COLO668 (cell line): ENCODE data around the gene RBM28.
"Not testable (repeated sequence)": the region's sequence is repeated elsewhere in the genome, so short reads cannot be mapped to it uniquely, and the experiment has no call there.

ENCODE experiments used
- DNase-seq: peaks from one replicate; lab custom pipeline; 2025; ENCODE audit not compliant: unreplicated experiment; lab: John Stamatoyannopoulos, UW

Gene RBM28

DNA sequence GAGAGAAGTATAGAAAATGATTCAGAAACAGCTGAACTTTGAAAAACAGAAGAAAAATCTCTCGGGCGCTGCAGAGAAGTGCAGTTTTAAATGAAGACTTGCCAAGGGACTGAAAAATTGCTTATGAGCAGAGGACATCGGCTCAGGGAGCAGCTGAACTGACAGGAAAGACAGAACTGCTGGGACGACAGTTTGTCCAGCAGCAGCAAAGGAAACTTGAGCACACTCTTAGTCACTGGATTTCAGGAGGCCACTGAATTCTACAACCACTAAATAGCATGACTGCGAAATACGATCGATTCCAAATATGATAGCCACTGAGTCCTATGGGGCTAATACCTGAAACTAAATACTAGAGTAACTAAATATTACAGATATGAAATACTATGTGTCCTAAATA lies 59.6 kb downstream of the RBM28 start:
- no peak for DNase-seq

DNA sequence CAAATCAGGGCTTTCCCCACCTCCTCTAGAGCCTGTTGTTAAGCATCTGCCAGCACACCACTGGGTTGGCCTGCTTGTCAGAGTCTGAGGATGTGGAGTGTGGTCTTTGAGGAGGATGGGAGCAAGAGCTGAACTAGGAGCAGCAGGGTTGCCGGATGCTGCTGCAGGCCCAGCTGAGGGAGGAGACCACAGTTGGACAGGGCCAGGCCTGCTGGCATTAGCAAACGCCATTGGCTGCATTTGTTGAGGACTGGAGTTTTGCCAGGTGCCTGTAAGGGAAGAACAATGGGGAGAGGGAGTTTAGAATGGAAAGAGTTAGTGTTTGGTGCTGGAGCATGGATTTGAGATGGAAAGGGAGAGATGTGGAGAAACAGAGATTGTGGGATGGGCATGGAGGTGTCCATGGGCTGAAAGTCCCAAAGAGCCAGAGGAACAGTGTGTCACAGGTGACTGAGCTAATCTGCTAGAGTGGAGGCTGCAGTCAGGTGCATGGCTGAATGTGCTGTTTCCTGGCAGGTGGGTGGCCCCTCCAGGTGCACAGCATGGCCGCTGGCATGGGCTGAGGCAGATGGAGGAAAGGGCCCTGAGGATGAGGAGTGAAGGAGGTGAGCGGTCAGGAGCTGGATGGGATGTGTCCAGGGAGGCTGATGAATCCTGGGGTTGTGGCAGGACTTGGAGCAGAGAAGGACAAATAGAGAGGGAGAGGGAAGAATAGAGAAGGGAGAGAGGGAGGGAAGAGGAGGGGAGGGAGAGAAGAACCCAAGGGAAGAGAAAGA lies 61.9 kb downstream of the RBM28 start:
- DNase-seq: no peak

DNA sequence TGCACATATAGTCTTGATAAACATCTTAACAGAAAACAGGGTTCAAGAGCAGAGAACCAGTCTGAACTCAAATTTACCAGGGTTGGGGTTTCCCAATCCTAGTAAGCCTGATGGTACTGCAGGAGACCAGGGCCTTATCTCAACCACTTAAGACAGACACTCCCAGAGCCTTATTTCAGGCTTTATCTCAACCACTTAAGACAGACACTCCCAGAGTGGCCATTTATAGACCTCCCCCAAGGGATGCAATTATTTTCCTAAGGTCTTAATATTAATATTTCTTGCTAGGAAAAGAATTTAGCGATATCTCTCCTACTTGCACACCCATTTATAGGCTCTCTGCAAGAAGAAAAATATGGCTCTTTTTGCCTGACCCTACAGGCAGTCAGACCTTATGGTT lies 63.3 kb downstream of the RBM28 start:
- DNase-seq: not testable (repeated sequence)

DNA sequence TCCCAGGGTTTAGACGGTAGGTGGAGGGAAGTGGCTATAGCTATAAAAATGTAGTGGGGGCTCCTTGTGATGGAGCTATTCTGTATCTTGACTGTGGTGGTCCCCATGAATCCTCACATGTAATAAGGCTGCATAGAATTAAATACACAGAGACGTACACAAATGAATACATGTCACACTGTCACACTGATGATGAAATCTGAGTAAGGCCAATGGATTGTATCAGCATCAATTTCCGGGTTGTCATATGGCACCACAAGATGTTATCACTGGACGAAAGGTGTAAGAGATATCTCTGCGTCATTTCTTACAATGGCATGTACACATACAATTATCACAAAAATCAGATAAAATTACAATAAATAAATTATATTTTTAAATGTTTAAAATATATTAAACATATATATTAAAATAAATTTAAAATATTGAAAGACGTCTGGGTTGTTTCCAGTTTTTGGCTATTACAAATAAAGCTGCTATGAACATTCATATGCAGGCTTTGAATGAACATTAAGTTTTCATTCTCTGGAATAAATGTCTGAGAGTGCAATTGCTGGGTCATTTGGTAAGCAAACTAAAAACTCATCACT lies 64.5 kb downstream of the RBM28 start:
- DNase-seq: no peak

DNA sequence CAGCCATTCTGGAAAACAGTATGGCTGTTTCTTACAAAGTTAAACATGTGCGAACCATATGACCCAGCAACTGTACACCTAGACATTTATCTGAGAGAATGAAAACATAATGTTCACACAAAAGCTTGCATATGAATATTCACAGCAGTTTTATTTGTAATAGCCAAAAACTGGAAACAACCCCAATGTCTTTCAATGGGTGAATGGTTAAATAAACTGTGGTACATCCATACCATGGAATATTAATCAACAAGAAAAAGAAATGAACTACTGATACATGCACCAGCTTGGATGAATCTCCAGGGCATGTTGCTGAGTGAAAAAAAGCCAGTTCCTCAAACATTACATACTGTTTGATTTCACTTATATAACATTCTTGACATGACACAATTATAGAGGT lies 65.3 kb downstream of the RBM28 start:
- no peak for DNase-seq

DNA sequence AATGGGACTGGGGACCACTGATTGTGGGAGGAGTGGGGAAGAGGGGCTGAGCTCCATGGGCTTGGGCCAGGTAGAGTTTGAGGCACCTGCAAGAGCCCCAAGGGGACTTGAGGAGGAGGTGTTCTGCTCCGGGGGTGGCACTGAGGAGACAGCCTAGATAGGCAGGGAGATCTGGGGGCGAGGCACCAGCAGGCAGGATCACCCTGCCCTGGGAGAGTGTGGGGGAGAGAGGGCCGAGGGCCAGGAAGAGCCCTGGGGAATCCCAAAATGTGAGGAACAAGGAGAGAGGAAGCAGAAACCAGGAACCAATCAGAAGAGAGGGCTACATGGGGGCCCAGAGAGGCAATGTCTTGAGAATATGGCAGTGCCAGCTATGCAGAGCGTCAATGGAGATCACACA lies 68.0 kb downstream of the RBM28 start:
- no peak for DNase-seq

DNA sequence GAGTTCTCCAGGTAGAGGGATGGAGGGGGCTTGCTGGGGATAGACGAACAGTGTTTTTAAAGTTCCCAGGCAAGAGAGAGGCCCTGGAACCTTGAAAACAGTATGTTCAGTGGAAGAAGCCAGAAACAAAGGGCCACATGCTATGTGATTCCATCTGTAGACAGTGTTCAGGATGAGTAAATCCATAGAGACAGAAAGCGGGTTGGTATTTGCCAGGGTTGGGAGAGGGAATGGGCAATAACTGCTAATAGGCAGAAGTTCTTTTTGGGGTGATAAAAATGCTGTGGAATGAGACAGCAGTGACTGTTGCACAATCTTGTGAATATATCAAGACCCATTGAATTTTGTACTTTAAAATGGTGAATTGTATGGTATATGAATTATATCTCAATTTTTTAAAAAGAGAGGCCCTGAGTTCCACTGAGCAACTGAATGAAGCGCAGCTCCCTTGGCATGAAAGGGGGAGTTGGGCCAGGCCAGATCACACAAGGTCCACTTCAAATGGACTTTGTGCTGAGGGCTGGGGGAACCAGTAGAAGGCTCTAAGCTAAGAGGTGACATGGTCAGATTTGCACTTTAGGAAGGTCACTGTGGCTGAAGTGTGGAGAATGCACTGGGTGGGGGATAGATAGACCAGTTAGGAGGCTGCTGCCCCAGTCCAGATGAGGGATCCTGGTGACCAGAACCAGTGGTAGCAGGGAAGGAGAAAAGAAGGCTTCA lies 68.7 kb downstream of the RBM28 start:
- DNase-seq: no peak

DNA sequence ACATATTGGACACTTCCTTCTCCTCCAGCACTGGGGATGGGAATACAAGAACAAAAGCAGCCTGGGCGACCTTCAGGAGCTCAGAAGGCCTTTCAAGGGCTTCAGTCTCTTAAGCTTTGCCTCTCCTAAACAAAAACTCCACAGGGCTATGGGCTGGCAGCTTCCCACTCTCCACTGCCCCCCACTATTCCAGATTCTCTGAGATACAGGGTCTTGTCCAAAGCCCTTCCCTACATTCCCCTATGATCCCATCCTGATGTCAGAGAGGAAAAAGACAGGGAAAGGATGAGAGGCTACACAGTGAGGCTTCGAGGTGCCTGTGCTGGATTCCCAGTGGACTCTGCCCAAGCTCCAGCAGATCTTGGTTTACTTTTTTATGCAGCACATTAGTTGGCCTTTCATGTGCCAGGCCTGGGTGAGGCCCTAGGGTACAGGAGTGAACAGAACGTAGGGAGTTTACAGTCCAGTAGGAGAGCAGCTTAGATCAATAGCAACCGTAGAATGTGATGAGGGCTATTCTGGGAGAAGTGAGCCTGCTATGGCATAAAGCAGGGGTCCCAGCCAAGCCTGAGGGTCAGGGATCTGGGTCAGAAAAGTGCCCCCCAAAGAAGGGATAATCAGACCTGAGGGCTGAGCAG lies 69.3 kb downstream of the RBM28 start:
- no peak for DNase-seq

DNA sequence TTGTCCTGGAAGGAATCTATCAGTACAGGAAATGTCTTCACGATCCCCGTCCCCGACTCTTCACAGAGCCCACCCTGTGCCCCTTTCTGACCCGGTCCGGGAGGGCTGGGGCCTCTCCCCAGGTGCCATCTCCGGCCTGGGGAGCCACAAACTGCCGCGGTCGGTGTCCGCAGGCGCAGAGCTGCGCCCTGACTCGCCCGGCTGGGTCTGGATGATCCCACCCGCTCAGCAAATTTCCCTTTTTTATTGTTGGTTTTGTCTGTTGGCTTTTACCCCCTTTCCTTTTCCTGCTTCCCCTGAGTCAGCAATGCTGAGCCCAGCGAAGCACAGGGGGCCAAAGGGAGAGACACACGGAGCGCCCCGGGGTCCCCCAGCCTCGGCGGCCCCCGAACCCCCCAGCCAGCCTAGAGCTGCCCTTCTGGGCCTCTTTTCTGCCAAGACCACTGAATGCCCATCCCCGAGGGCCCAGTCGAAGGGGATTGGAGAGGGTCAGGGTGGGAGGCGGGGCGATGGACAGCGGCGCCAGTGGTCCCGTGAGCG lies 71.7 kb downstream of the RBM28 start:
- no peak for DNase-seq

DNA sequence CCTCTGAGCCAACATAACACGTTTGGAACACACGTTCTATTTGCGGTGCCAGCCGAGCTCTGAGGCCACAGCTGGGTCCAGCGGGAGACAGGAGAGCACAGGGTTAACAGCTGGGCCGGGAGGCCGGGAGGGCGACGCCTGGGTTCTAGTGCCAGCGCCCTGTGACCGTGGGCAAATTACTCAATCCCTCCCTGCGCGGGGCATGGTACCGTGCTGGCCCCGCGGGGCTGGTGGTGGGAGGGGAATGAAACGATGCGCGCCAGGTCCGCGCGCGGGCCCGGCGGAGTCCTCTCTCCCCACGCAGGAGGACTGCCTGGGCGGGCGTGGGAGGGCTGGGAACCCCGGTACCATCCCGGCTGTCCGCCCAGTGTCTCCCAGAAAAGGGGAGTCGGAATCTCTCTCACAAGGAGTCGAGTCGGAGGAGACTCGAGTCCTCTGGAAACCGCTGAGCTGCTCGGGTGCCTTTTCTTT lies 72.2 kb downstream of the RBM28 start:
- no peak for DNase-seq

DNA sequence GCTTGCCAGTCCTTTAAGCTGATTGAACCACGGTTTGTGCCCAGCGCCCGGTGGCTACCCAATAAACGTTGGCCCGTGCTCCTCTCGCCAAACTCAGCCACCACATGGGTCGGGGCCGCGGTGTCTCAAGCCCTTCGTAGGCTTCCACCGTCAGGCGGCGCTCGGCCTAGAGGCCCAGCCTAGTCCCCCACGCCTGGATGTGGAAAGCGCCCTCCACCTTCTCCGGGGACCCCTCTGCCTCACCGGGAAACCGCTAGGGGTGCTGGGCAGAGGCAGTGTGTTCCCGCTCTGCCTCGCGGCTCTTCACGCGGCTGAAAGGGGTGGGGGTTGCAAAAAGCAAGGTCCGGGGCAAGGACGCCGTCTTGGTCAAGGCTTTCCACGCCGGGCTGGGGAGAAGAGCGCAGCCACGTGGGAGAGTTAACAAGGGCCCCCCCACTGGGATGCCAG lies 72.9 kb downstream of the RBM28 start:
- no peak for DNase-seq

DNA sequence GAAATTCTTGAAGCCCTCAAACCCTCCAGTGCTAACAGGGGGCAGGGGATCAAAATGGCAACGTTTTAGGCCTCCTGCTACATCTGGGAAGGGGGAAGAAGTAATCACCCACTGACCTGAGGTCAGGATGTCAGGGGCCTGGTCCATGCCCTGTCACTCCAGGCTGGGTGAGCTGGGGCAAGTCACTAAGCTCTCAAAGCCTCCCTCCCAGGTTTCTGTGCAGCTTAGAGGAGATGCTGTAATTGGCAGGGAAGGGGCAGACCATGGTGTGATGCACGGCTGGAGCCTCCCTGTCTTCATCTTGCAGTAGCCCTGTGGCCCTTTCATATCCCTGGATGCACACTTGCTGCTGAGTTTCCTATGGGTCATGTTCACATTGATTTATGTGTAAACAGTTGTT lies 75.5 kb downstream of the RBM28 start:
- DNase-seq: no peak

DNA sequence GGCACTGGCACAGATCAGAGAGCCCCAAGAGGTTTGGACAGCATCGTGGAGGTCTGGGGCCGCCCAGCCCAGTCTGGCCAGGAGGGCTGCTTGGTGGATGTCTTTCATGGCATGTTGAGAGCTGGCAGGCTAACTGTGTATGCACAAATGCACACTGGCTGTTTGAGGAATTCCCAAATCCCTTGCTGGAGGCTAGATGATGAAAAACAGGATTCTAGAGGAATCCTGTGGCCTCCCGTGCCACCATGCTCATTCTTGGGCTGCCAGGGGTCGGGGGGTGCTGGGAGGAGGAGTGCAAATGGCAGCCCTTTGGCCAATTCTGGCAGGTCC lies 76.1 kb downstream of the RBM28 start:
- no peak for DNase-seq

DNA sequence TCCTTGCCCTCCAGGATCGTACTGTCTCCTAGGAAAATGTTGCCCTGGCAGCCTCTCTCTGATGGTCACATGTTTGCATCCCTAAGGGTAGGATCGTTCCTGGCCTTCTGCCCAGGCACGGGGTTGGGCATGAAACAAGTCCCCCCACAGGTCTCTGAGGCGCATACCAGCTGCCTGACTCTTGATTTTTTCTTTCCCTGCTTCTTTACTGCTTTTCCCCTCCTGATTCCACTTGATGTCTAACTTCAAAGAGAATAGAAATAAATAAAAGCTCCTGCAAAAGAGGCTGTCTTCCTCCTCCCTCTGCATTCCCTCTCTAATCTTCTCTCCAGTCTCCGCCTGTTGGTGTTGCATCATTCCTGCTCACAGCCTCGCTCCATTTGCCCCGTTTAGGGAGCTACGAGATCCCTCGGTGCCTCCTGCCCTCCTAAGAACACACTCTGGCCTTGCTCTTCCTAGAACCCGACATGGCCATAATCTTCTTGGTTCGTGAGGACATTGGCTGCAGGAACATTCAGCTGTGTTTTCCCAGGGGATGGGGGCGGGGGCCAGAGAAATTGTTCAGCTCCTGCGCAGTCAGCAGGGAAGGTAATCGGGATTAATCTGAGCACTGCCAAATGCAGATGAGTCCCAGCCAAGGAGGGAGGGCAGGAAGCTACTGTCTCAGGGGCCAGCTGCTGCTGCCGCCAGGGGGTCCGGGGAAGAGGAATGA lies 76.7 kb downstream of the RBM28 start:
- DNase-seq: peak; percentile 10

DNA sequence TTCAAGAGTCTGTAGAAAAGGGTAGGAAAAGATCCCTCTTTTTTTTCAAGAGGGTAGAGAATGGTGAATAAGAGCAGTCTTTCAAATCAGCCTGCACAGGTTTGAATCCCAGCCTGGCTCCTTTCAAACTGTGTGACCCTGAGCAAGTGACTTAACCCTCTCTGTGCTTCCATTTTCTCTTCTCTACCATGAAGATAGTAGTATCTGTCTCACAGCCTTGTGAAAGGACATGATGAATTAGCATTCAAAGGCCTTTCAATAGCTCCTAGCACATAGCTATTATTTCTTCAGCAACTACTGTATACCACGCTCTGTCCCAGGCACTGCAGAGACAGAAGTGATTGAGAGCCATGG lies 77.2 kb downstream of the RBM28 start:
- no peak for DNase-seq

DNA sequence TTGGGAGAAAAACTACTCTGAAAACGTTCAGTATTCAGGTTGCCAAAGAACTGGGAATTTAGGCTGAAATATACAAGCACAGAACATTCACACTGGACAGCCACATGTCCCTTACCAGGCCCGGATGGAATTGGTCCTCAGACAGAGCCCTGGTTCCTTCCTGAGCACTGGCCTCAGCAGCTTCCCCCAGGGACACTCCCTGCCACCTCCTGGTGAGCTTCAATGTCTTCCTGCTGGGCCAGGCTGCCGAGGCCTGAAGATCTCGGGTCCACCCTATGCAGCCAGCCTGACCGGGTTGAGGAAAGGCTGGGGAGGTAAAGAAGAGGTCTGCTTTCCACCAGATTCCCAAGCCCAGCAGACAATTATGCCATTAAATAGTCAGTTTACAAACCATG lies 77.8 kb downstream of the RBM28 start:
- DNase-seq: no peak

DNA sequence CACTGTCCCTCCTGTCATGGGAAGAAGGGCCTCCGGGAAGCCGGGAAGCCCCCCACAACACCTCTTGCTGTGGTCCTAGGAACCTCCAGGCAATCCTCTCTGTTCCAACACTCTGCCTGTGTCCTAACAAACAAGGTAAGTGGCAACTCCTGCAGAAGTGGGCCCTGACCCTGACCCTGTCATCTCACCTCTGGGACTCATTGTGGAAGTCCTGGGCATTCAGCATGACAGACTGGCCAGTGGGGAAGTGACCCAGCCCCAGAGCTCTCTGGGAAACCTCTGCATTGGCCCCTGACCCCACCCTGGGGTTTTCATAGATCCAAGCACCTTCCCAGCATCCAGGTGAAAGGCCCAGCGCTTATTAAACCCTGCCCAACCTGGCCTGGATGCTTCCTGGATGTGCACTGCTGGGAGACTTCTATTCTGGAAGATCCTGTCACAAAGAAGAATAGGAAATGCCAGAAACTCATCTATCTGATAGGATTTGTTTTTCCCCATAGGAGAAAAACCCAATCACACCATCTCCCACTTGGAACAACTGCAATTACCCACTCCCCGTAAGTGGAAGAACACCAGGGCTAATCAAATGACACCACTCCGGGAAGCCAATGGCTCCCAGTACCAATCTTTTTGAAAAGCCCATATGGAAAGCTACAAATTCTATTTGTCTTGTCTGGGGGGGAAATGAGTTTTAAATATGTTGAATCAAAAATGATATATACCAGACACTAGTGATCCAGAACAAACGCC lies 78.4 kb downstream of the RBM28 start:
- DNase-seq: no peak

DNA sequence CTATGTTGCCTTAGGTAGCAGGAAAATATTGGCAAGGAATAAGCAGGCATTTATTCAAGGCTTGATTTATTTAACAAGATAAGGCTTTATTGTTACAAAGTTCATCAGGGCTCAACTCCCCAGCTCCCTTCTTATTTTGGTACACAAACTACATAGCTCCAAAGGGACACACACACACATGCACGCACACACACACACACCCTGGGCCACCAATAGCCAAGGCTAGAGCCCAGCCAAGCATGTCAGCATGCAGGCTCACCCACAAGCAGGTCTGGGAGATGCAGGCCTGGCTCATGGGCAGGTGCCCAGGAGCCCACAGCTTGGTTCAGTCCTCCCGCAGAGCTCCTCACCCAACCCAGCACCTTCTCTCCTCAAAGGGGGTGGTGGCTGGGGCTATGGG lies 79.2 kb downstream of the RBM28 start:
- DNase-seq: no peak

DNA sequence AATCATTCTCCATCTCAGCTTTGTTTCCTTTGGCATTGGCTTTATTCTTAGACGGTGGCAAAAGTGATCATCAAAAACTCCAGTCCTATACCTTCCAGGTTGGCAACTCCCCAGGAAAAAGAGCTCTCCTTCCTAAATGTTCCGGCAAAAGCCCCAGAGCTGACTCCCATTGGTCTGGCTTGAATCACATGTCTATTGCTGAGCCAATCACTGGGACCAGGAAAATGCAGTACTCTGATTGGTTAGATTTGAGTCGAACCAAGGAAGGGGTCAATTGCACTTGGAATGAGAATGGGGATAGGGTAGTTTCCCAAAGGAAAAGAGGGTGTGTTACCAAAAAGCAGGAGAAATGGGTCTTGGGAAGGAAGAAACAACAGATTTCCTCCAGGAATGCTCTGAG lies 80.3 kb downstream of the RBM28 start:
- DNase-seq: no peak

DNA sequence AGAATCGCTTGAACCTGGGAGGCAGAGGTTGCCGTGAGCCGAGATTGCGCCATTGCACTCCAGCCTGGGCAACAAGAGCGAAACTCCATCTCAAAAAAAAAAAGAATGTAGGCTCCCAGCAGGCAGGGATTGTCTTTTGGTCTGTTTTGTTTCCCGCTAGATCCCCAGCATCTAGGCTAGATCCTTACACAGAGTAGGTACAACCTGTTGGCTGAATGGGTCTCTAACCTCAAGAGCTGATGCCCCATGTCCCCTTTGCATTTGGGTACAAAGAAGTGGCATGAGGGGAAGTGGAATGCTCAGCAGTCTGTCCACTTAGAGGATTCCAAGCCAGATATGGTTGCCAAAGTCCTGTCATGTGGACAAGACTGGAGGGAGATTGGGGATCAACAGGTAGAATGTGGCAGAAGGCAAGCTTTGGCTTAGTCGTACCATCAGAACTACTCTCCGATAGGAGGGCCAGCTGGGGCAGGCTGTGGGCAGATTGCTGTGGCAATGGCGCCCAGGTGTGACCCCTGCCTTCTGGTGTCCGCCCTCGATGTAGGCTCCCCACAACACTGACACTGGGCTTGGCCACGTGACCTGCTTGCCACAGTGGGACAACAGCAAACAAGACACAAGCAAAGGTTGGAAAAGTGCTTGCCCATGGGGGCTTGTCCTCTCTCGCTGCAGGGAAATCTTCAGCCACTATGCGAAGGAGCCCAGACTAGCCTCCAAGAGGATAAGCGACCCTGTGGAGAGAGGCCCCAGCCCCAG lies 81.3 kb downstream of the RBM28 start:
- DNase-seq: no peak
